Smooth muscle cell (in vitro differentiated cells): ENCODE results near the gene XIRP1. TPM values are rescaled to one million over a fixed set of nuclear protein-coding genes. Genes with fewer than 3 reads are reported as not detected.
"Not testable (repeated sequence)": the region's sequence is repeated elsewhere in the genome, so short reads cannot be mapped to it uniquely, and the experiment has no call there.

ENCODE experiments used
- DNase-seq: peaks from one replicate; lab custom pipeline; 2025; ENCODE audit not compliant: unreplicated experiment; lab: John Stamatoyannopoulos, UW
- H2AFZ ChIP-seq: fragments of 200-600 bp; sonication (generic); 2 replicates; pipeline ENCODE4 v1.6.0; 2016; ENCODE audit warnings: antibody characterized with exemption, low read depth, mild to moderate bottlenecking
- H3F3A ChIP-seq: fragments of 200-600 bp; sonication (generic); 2 replicates; pipeline ENCODE4 v1.6.0; 2017; ENCODE audit warnings: antibody characterized with exemption, low read depth
- H3K27ac ChIP-seq: fragments of 200-600 bp; sonication (generic); 2 replicates; pipeline ENCODE4 v1.5.1; 2016; ENCODE audit warnings: low read depth, mild to moderate bottlenecking
- H3K27me3 ChIP-seq: fragments of 200-600 bp; sonication (generic); 2 replicates; pipeline ENCODE4 v1.6.1; 2016; ENCODE audit warnings: low read depth, mild to moderate bottlenecking
- H3K36me3 ChIP-seq: fragments of 200-600 bp; sonication (generic); 2 replicates; pipeline ENCODE4 v1.5.1; 2016; ENCODE audit warnings: low read depth
- H3K4me1 ChIP-seq: fragments of 200-600 bp; sonication (generic); 2 replicates; pipeline ENCODE4 v1.5.1; 2016; ENCODE audit warnings: low read depth
- H3K4me2 ChIP-seq: fragments of 200-600 bp; sonication (generic); 2 replicates; pipeline ENCODE4 v1.6.0; 2016; ENCODE audit warnings: mild to moderate bottlenecking
- H3K4me3 ChIP-seq: fragments of 200-600 bp; sonication (generic); 2 replicates; pipeline ENCODE4 v1.5.1; 2016; ENCODE audit warnings: mild to moderate bottlenecking
- H3K79me2 ChIP-seq: fragments of 200-600 bp; sonication (generic); 2 replicates; pipeline ENCODE4 v1.6.0; 2016; ENCODE audit warnings: low read depth, mild to moderate bottlenecking
- H3K9ac ChIP-seq: fragments of 200-600 bp; sonication (generic); 2 replicates; pipeline ENCODE4 v1.6.0; 2016; ENCODE audit warnings: low read depth
- H3K9me3 ChIP-seq: fragments of 200-600 bp; sonication (generic); replicated peaks from 2 replicates; pipeline ENCODE4 v1.5.1; 2016; ENCODE audit warnings: low read depth
- H4K20me1 ChIP-seq: fragments of 200-600 bp; sonication (generic); 2 replicates; pipeline ENCODE4 v1.6.0; 2016; ENCODE audit warnings: low read depth
- CTCF ChIP-seq: fragments of 200-600 bp; sonication (generic); IDR thresholded peaks from 2 replicates; pipeline ENCODE4 v1.5.1; 2017; ENCODE audit warnings: borderline replicate concordance, mild to moderate bottlenecking, antibody characterized with exemption; ENCODE audit not compliant: insufficient read depth, poor library complexity, severe bottlenecking
- WGBS: methylation state at CpG from one replicate; pipeline ENCODE4 v1.1.7; 2016; ENCODE audit warnings: low lambda C conversion rate; 5-methylcytosine and 5-hydroxymethylcytosine counted together
- polyA plus RNA-seq: library from polyadenylated mRNA; unstranded; fragments of >200 nt; fragmentation: Nextera tagmentation; extraction: Ambion mirVana; gene quantifications from 2 replicates; pipeline ENCODE4 v1.2.1, GENCODE V29; 2016
- total RNA-seq: library from RNA; depleted of rRNA; stranded (reverse); fragments of >200 nt; gene quantifications from 2 replicates; pipeline ENCODE4 v1.2.3, GENCODE V29; 2014

The XIRP1 gene
- total and polyA plus RNA-seq, 2 experiments from 2014 or later: 0.13 to 0.75 TPM

GRCh38 chr3:39232859-39233258 is 40.5 kb upstream of the XIRP1 start:
- WGBS: 55% methylated on average over 3 of the region's 3 CpGs
- no peak for DNase-seq
- no peaks in the 10 kb centered on the region for H4K20me1 ChIP-seq

GRCh38 chr3:39230453-39230852 is 38.1 kb upstream of the XIRP1 start:
- no peaks in the 10 kb centered on the region for H3K4me1 ChIP-seq
- H3K27ac ChIP-seq: no peak overlapping the region
- H3K9ac ChIP-seq: no peak overlapping the region
- H3K9me3 ChIP-seq: no peaks in the 10 kb centered on the region
- H3K27me3 ChIP-seq: peaks cover 22% of the 10 kb centered on the region
- H3K4me3 ChIP-seq: no peak overlapping the region
- H3K79me2 ChIP-seq: no peaks in the 10 kb centered on the region
- H4K20me1 ChIP-seq: no peaks in the 10 kb centered on the region
- 79% methylated on average over 1 of the region's 1 CpG for WGBS
- no peak overlapping the region for H2AFZ ChIP-seq
- no peak for DNase-seq
- no peak for TF ChIP-seq CTCF
- no peaks in the 10 kb centered on the region for H3K36me3 ChIP-seq
- no peak overlapping the region for H3K4me2 ChIP-seq
- H3F3A ChIP-seq: no peaks in the 10 kb centered on the region

More at GRCh38 chr3:39232859-39233258, 40.5 kb upstream of the XIRP1 start:
- H3K36me3 ChIP-seq: no peaks in the 10 kb centered on the region
- H2AFZ ChIP-seq: no peak overlapping the region
- no peak overlapping the region for H3K27ac ChIP-seq
- H3F3A ChIP-seq: no peaks in the 10 kb centered on the region
- no peak overlapping the region for H3K4me2 ChIP-seq
- no peak overlapping the region for H3K9ac ChIP-seq
- no peak overlapping the region for H3K4me3 ChIP-seq
- no peaks in the 10 kb centered on the region for H3K9me3 ChIP-seq
- H3K4me1 ChIP-seq: no peaks in the 10 kb centered on the region
- H3K79me2 ChIP-seq: no peaks in the 10 kb centered on the region
- no peak for TF ChIP-seq CTCF
- peaks cover 22% of the 10 kb centered on the region for H3K27me3 ChIP-seq

GRCh38 chr3:39228496-39228895 is 36.1 kb upstream of the XIRP1 start:
- no peak overlapping the region for H3K4me3 ChIP-seq
- no peak overlapping the region for H3K9ac ChIP-seq
- no peak overlapping the region for H3K27ac ChIP-seq
- no peaks in the 10 kb centered on the region for H3K9me3 ChIP-seq
- DNase-seq: no peak
- H3K79me2 ChIP-seq: no peaks in the 10 kb centered on the region
- H3K4me1 ChIP-seq: no peaks in the 10 kb centered on the region
- WGBS: 84% methylated on average over 4 of the region's 4 CpGs
- H3K27me3 ChIP-seq: peaks cover 23% of the 10 kb centered on the region
- H3K36me3 ChIP-seq: no peaks in the 10 kb centered on the region
- no peak overlapping the region for H2AFZ ChIP-seq
- no peaks in the 10 kb centered on the region for H3F3A ChIP-seq
- no peak for TF ChIP-seq CTCF
- no peaks in the 10 kb centered on the region for H4K20me1 ChIP-seq
- H3K4me2 ChIP-seq: no peak overlapping the region

- H3K79me2 ChIP-seq, DNase-seq, H3K9ac ChIP-seq, H3K4me1 ChIP-seq, H3K4me3 ChIP-seq, H3K4me2 ChIP-seq, H3F3A ChIP-seq, H3K9me3 ChIP-seq, H2AFZ ChIP-seq, H4K20me1 ChIP-seq, H3K27ac ChIP-seq, H3K36me3 ChIP-seq: not testable (repeated sequence)
- H3K27me3 ChIP-seq: peaks cover 14% of the 10 kb centered on the region
- 97% methylated on average over 19 of the region's 32 CpGs for WGBS
Measured at GRCh38 chr3:39227596-39227995, 35.2 kb upstream of the XIRP1 start.
